IPS-18c (cell line): ENCODE results near the gene FOCAD.
A peak's percentile ranks its signal among the peaks of the same experiment; 100 is the strongest.
"Not testable (repeated sequence)": the region's sequence is repeated elsewhere in the genome, so short reads cannot be mapped to it uniquely, and the experiment has no call there.

Experiments used
- H3K4me3 ChIP-seq: 2 replicates; pipeline ENCODE4 v1.7.0; 2013; ENCODE audit warnings: low read depth, mild to moderate bottlenecking, low read length, moderate library complexity; ENCODE audit not compliant: insufficient read depth
- H3K9me3 ChIP-seq: one replicate; pipeline ENCODE4 v1.6.1; 2013; ENCODE audit warnings: mild to moderate bottlenecking, low read length, moderate library complexity; ENCODE audit not compliant: control insufficient read depth, insufficient read depth

The FOCAD gene

DNA sequence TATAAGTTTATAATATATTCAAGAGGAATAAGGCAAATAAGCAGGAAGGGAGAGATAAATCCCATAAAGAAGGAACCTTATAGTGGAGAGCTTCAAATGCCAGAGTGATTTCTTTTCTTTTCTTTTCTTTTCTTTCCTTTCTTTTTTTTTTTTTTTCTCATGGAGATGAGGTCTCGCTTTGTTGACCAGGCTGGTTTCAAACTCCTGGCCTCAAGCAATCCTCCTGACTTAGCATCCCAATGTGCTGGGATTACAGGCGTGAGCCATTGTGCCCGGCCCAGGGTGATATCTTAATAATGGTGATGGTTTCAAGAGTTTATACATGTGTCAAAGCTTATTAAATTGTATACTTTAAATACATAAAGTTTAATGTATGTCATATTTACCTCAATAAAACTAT, 19.6 kb upstream of the FOCAD start:
- Histone ChIP-seq H3K9me3 (no peaks in the 10 kb centered on the region), H3K4me3 (no peak overlapping the region)

DNA sequence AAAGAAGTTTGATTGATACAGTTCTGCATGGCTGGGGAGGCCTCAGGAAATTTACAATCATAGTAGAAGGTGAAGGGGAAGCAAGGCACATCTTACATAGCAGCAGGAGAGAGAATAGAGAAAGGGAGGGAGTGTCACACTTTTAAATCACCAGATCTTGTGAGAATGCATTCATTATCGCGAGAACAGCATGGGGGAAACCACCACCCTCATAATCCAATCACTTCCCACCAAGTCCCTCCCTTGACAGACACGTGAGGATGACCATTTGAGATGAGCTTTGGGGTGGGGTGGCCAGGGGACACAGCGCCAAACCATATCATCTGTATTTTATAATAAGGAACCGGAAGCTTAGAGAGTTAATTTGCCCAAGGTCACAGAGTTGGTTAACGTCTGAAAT, 13.7 kb upstream of the FOCAD start:
- H3K4me3 ChIP-seq: no peak overlapping the region

DNA sequence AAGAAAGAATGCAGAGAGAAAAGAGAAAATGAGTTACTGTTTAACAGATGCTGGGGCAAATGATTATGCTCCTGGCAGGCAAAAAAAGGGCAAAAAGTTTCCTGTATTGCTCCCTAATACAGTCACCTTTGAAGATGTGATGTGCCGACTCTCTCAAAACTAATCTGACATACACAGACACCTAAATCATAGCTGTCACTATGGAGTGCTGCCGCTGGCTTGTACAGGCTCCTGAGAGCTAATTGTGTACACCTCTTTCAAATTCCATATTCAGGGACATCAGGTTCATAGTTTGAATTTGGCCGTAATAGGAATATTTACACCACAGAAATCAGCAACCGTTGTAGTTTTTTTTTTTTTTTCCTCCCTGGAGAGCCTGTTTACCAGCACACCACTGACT, 12.4 kb upstream of the FOCAD start:
- no peaks in the 10 kb centered on the region for H3K9me3 ChIP-seq
- no peak overlapping the region for H3K4me3 ChIP-seq

More for the DNA sequence above, 13.7 kb upstream of the FOCAD start:
- H3K9me3 ChIP-seq: no peaks in the 10 kb centered on the region

DNA sequence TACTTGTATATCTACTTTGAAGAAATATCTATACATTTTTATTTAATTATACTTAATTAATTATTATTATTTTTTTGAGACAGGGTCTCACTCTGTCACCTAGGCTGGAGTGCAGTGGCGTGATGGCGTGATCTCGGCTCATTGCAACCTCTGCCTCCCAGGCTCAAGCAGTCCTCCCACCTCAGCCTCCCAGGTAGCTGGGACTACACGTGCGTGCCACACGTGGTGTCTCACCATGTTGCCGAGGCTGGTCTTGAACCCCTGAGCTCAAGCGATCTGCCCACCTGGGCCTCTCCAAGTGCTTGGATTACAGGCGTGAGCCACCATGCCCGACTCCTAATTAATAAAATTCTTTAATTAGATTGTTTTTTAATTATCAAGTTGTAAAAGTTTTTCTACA, 10.5 kb upstream of the FOCAD start:
- H3K9me3 ChIP-seq, H3K4me3 ChIP-seq: not testable (repeated sequence)

DNA sequence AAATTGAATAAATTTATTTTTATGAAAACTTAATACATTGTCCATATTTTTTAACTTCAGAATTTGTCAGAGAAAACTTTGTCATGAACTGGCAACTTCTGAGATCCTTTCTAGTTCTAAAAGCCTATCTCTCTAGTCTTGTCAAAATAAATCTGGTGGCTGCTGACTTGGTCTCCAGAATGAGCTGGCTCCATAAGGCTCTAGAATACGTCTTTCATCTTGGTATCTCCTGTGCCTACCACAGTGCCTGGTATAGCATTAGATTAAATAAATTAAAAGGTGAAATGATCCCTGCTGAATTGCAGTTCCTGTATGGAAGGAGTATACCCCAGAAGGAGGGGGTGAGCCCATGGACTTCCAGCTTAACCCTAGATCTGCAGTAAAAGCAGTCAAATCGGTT, 2.6 kb upstream of the FOCAD start:
- Histone ChIP-seq H3K4me3 (no peak overlapping the region), H3K9me3 (no peaks in the 10 kb centered on the region)

DNA sequence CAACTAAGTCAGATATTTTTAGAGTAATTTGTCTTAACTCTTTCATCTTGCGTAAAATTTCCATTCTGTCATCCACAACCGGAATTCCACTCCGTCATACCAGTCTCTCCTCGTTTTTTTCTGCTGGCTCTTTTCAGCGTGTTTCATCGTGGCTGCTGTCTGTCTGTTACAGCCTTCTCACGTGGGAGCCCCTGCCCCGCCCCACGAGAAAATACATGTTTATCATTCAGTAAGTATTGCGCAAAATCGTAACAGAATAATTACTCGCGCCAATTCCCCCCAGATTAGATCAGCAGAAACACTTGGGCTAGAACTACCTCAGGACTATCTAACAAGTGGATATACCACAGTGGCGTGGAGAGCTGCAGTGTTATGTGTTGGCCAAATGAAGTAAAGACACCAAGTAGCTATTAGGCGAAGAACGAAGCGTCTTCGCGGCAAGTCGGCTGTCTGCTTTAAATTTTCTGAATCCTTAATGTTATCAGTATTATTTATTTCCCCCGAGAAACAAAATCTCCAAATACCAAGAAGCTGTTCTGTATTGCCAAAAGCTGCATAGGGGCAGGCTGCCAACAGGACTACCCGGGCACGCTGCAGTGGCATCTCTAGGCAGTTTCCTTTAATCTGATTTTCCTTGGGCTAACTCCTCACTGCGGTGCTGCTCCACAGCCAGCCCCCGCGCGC, 566 bp upstream of the FOCAD start:
- no peaks in the 10 kb centered on the region for H3K9me3 ChIP-seq
- H3K4me3 ChIP-seq: peak overlapping the region; percentile 64

DNA sequence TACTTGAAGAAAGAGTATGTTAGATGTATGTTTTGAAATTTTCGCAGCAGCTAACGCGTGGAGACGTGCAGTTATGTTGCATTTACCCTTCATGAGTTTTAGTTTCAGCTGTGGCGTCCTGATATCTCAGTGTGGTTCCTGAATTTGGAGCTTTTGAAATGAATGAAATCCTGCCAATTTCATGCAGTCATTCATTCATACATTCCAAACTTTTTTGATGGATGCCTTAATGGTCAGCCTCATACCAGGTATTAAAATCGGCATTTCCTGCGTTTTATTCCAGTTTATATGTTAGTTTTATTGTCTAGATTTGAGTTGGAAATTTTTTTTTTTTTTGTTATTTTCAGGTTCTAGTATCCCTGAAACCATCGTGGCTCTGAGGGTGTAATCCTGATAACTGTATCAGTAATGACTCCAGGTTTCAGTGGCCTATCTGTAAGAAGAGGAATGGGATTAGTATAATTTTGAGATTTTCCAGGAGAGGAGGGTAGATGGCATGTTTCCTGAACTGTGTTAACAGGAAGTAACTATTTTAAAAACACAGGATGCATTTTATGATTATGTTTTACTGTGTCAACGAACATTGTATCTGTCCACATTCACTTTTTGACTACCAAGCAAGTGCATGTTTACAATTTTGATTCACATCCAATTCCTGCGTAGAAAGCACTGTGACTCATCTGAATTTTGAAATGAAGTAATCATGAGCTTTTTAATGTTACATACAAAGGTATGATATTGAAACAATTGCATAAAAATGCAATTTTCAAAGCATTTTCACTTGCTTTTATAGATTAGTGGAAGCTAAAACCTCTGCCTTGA, 1.0 kb downstream of the FOCAD start:
- Histone ChIP-seq H3K9me3 (no peaks in the 10 kb centered on the region), H3K4me3 (peak overlapping the region; percentile 64)

DNA sequence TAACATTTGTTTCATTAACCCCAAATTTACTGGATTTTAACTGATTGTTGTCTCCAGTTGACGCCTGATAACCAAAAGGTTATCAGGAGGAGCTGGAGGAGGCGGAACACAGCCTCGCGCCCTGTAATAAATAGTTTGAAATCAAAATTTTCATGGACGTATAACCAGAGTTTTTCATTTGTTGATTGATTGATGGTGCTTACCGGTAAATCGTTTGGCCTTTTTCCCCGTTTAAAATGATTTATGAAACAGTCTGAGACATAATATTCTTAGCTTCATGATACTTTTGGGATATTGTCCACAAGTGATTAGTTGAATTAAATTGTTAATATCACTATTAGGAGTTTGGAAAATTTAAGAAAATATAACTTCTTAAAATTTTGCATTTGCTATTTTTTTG, 1.7 kb downstream of the FOCAD start:
- Histone ChIP-seq H3K9me3 (no peaks in the 10 kb centered on the region), H3K4me3 (no peak overlapping the region)

DNA sequence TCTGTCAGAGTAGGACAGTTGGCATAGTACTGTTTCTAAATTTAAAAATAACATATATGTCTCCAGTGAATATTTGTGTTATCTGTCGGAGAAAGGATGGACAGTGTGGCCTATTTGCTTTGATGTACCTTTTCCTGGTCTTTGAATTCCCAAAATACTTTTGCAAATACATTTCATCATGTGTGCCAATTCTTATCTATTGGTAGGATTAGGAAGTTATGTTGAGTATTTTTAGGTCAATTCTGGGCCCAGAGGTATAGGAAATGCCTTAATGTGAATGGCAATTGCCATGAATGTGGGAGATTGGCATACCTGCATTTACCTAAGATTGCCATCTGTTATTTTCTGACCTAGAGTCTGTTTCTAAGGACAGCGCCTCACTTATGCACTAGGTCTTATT, 5.8 kb downstream of the FOCAD start:
- Histone ChIP-seq H3K9me3 (no peaks in the 10 kb centered on the region), H3K4me3 (no peak overlapping the region)

DNA sequence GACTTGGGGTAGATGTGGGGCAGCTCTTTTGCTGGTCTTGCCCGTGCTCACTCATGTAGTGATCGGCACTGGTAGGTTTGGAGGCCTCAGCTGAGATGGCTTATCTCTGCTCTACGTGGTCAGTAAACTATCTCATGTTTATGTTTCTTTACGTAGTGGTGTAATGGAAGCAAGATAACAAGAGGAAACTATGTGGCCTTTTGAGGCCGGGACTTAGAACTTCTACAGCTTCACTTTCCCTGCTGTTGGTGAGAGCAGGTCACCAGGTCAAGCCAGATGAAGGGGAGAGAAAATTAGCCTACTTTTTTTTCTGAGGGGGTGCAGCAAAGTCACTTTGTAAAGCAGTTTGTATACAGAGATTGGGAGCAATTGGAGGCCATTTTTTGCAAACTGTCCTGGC, 8.5 kb downstream of the FOCAD start:
- Histone ChIP-seq H3K4me3 (no peak overlapping the region), H3K9me3 (no peaks in the 10 kb centered on the region)

DNA sequence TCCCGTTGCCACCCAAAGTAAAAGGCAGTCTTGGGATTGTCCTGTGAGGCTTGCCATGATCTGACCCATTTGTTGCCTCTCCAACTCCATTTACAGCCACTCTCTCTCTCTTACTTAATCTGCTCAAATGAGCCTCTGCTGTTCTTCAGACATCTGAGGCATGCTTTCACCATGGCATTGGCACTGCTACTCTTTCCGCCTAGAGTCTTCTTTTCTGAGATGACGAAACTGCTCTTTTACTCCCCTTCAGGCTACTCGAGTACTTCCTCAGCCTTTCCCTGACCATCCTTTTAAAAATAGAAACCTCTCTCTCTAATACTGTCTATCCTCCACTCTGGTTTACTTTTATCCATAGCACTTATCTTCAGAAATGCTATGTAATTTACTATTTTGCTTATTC, 9.0 kb downstream of the FOCAD start:
- Histone ChIP-seq H3K4me3 (no peak overlapping the region), H3K9me3 (no peaks in the 10 kb centered on the region)

DNA sequence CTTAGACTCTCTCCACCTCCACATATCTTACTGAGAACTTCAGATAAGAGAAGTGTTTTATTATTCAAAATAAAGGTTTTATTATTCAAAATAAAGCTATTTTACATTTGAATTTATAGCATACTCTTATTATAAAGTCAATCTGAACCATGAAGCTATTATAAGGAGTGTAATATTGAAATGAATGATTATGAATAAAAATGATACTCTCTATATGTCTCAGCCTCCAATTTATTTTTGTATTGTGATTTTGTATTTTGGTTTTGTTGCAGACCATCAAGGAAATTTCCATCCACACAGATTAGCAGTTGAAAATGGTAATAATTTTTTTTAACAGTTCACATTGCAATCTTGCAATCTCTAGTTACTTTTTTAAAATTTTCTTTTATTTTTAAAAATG, 10.2 kb downstream of the FOCAD start:
- H3K4me3 ChIP-seq: no peak overlapping the region
- H3K9me3 ChIP-seq: no peaks in the 10 kb centered on the region

DNA sequence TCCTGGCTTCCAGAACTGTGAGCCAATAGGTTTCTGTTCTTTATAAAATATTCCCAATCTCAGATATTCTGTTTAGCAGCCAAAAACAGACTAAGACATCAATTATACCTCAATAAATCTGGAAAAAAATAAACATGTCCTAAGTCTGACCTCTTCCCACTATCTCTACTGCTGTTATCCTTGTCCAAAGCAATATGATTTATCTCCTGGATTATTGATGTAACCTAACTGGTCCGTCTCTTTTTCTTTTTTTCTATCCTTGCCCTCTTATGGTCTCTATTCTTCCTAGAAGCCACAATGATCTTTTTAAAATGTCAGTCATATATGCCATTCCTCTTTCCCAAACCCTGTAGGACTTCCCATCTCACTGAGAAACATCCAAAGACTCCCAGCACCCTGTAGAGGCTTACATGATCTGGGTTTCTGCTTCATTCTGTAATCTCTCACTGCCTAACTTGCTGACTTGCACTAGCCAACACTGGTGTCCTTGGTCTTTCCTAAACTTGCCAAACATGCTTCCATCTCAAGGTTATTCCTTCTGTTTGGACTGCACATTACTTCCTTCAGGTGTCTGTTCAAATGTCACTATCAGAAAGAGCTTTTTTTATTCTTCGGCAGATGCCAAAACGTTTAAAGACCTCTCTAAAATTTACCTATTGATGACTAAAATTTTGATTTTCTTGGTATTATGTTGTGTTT, 13.1 kb downstream of the FOCAD start:
- Histone ChIP-seq H3K9me3 (no peaks in the 10 kb centered on the region), H3K4me3 (no peak overlapping the region)

DNA sequence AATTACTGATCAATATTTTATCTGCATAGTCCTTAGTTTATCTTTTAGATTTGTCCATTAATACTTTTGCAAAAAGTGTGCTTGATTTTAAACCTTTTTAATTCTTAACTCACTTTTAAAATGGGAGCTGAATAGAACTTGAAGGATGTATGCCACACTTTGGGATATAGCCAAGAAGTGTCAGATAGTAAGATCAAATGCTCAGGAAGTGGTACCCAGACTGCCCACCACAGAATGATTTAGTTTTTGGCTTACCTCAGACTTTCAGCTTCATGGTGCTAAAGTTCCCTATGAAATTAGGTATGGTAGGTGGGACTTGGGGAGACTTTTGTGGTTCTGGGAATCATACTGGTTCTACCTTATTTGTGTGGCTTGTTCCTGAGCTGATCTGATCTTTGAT, 14.7 kb downstream of the FOCAD start:
- Histone ChIP-seq H3K9me3 (no peaks in the 10 kb centered on the region), H3K4me3 (no peak overlapping the region)

DNA sequence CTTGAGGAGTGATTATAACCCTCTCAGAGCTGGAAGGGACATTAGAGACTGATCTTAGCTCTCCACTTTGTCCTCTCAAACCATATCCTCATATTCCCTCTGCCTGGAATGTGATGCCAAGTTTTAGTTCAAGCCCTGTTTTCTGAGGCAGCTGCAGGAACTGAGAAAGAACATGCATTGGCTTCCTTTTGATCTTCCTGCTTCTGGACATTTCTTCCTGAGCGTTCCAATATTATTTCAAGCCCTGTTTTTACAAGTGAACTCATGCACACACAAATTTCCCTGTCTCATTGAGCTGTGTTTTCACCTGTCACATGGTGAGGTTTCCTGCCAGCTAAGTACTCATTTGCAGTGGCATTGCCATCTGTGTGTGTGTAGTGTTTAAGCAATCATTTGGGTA, 17.0 kb downstream of the FOCAD start:
- H3K9me3 ChIP-seq: no peaks in the 10 kb centered on the region
- H3K4me3 ChIP-seq: no peak overlapping the region

DNA sequence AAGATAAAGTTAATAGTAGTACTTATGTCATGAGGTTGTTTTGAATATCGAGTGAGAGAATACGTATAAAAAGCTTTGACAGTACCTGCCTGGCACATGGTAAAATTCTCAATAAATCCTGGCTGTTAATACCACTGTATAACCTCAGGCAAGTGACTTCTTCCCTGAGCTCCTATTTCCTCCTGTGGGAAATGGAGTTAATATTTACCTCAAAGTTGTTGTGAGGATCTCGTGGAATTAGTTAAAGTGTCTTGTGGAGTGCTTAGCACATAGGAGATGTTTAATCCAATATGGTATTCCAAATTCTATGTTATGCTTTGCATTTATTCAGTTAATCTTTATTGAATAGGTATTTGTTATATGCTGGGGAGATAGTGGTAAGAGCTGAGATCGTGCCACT, 18.5 kb downstream of the FOCAD start:
- Histone ChIP-seq H3K4me3 (no peak overlapping the region), H3K9me3 (no peaks in the 10 kb centered on the region)

DNA sequence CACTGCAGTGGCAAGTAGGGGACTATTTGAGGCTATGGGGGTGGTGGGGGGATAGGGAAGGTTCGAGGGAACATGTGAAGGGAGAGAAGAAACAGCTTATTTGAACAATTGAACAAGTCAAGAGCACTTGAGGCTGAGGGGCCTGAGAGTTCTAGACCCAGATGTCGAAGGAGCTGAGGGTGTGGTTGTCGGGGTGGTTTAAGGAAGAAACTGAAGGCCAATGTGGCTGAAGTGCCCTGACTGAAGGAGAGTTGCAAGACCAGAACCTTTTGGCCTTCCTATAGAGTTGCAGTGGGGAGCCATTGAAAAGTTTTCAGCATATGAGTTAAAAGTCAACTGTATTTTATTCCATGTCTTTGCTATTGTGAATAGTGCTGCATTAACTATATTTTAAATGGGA, 19.1 kb downstream of the FOCAD start:
- H3K4me3 ChIP-seq: no peak overlapping the region
- H3K9me3 ChIP-seq: no peaks in the 10 kb centered on the region

DNA sequence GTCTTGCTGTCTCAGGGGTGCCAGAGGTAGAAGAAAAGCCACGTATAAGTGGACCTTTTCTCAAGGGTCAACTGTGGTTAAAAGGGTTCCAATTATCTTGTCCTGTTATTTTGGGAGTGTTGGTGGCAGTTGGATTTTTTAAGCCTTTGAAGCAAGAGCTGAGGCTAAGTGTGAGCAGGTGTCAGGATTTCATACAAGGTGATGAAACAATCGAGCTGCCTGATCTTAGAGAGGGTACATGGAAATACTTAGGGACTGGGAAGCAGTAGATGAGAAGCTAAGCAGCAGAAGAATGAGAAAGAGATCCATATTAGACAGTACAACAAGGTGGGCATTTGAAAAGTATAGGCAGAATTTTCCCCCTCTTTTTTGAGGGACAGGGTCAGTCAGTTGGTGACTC, 23.6 kb downstream of the FOCAD start:
- Histone ChIP-seq H3K4me3 (no peak overlapping the region), H3K9me3 (no peaks in the 10 kb centered on the region)
